K562 (cell line): ENCODE results near the gene CUTC. TPM values are rescaled to one million over a fixed set of nuclear protein-coding genes. Genes with fewer than 3 reads are reported as not detected.

ENCODE experiments used
- ATAC-seq: fragments of 200-7000 bp; cut with Tn5 transposase; 3 replicates; pipeline ENCODE4 v1.9.1; 2020; ENCODE audit warnings: moderate library complexity
- BruUV-seq: library from RNA; stranded (reverse); fragments of 400-500 nt; replicated peaks from 2 replicates; lab custom pipeline; 2021; lab: Mats Ljungman, UMichigan
- CTCF ChIA-PET: fragments of 300-600 bp; formaldehyde crosslinking; extraction: SDS; loops from one replicate; lab custom pipeline; 2021; ENCODE audit warnings: low intra/inter-chr PET ratio; lab: Yijun Ruan, JAX
- POLR2A ChIA-PET: fragments of 300-600, 350-650 bp; sonication (Branson Sonifier 250); formaldehyde crosslinking; extraction: SDS; loops from one replicate; lab custom pipeline; 2021; ENCODE audit warnings: antibody characterized with exemption, inconsistent platforms; lab: Yijun Ruan, JAX
- DNase-seq, 4 experiments: peaks; one replicate each; pipeline versions ENCODE4 v3.0.0 to v3.0.0-alpha.2; 2011 to 2018; ENCODE audit warnings: low spot score in 3 of 4, mixed read lengths in 3 of 4; ENCODE audit errors: extremely low read depth in 1 of 4
- FAIRE-seq: peaks from 2 replicates; lab custom pipeline; 2011; peaks lifted over from hg19 to GRCh38; lab: Jason Lieb, UNC
- H2AFZ ChIP-seq: 2 replicates; pipeline ENCODE4 v1.6.0; 2011; ENCODE audit warnings: low read depth, low read length, control low read depth, inconsistent platforms
- H3K27ac ChIP-seq: fragments of 200-600 bp; 3 replicates; pipeline ENCODE4 v1.8.0; 2011; ENCODE audit warnings: low read depth, mild to moderate bottlenecking, control low read depth, inconsistent platforms, low read length, moderate library complexity, mixed read lengths; ENCODE audit errors: extremely low read depth
- H3K27me3 ChIP-seq, 2 experiments: fragments of 300-600 bp in 1 of 2; 2 replicates in 1 of 2; 3 replicates in 1 of 2; pipeline versions ENCODE4 v1.6.0 to v1.8.0; 2011; ENCODE audit warnings: inconsistent platforms in 2 of 2, low read length in 2 of 2, mild to moderate bottlenecking in 1 of 2, mixed read lengths in 1 of 2, moderate library complexity in 1 of 2; ENCODE audit not compliant: control insufficient read depth in 2 of 2, insufficient read depth in 2 of 2
- H3K36me3 ChIP-seq: fragments of 300-600 bp; 3 replicates; pipeline ENCODE4 v1.8.0; 2011; ENCODE audit warnings: mild to moderate bottlenecking, low read length, inconsistent platforms; ENCODE audit not compliant: control insufficient read depth, insufficient read depth
- H3K4me1 ChIP-seq, 2 experiments: fragments of 200-600 bp in 1 of 2; replicated peaks in 1 of 2; 2 replicates in 1 of 2; 3 replicates in 1 of 2; pipeline versions ENCODE4 v1.5.1 to v1.8.0; 2011; ENCODE audit warnings: inconsistent platforms in 2 of 2, low read length in 2 of 2, mild to moderate bottlenecking in 1 of 2, mixed read lengths in 1 of 2, moderate library complexity in 1 of 2; ENCODE audit not compliant: control insufficient read depth in 2 of 2, insufficient read depth in 2 of 2
- H3K4me2 ChIP-seq: 2 replicates; pipeline ENCODE4 v1.6.1; 2011; ENCODE audit warnings: low read length, control low read depth, inconsistent platforms, mixed read lengths; ENCODE audit not compliant: insufficient read depth
- H3K4me3 ChIP-seq: fragments of 200-600 bp; sonication (generic), shearing (Covaris generic); 2 replicates; pipeline ENCODE4 v1.5.1; 2016; ENCODE audit warnings: control low read depth, inconsistent platforms
- H3K79me2 ChIP-seq: fragments of 200-600 bp; 3 replicates; pipeline ENCODE4 v1.8.0; 2011; ENCODE audit warnings: low read length, inconsistent platforms; ENCODE audit not compliant: control insufficient read depth, insufficient read depth
- H3K9ac ChIP-seq, 2 experiments: 2 replicates each; pipeline versions ENCODE4 v1.6.0 to v1.6.1; 2011; ENCODE audit warnings: low read depth in 2 of 2, low read length in 2 of 2, control low read depth in 1 of 2, inconsistent platforms in 1 of 2, mild to moderate bottlenecking in 1 of 2, mixed read lengths in 1 of 2; ENCODE audit not compliant: insufficient read depth in 1 of 2
- H3K9me1 ChIP-seq: one replicate; pipeline ENCODE4 v1.6.0; 2011; ENCODE audit warnings: inconsistent platforms, mild to moderate bottlenecking, low read length, moderate library complexity; ENCODE audit not compliant: control insufficient read depth, insufficient read depth
- H3K9me3 ChIP-seq: replicated peaks from 2 replicates; pipeline ENCODE4 v1.5.1; 2011; ENCODE audit warnings: low read depth, low read length, inconsistent platforms; ENCODE audit not compliant: control insufficient read depth, insufficient read depth
- H4K20me1 ChIP-seq: replicated peaks from 2 replicates; pipeline ENCODE4 v1.6.1; 2011; ENCODE audit warnings: low read length, inconsistent platforms, mixed read lengths; ENCODE audit not compliant: control insufficient read depth, insufficient read depth
- BMI1 ChIP-seq: fragments of 150-350 bp; IDR thresholded peaks from 2 replicates; pipeline ENCODE4 v1.6.1; 2014; ENCODE audit warnings: low read length
- CREB3L1 ChIP-seq: fragments of 450-650 bp; IDR thresholded peaks from 2 replicates; pipeline ENCODE4 v1.6.1; 2014; ENCODE audit warnings: low read depth, mild to moderate bottlenecking, moderate library complexity, borderline replicate concordance
- HNRNPUL1 ChIP-seq: fragments of 200-400 bp; formaldehyde crosslinking; IDR thresholded peaks from 2 replicates; pipeline ENCODE4 v1.6.1; 2017; ENCODE audit warnings: low read length
- MYNN ChIP-seq, 2 experiments: sonication (generic); formaldehyde crosslinking in 1 of 2; IDR thresholded peaks; 2 replicates each; pipeline versions ENCODE4 v1.5.0 to v1.6.1; 2016 to 2020; ENCODE audit warnings: antibody characterized with exemption in 1 of 2, missing genetic modification reagents in 1 of 2
- ZHX1 ChIP-seq: fragments of 150-350 bp; conservative IDR thresholded peaks from 2 replicates; pipeline ENCODE4 v1.6.1; 2014; ENCODE audit warnings: low read length
- WGBS: fragments of 100-300 bp; shearing (Covaris generic); methylation state at CpG from one replicate; pipeline ENCODE4 v1.1.6; 2016; ENCODE audit warnings: low coverage, mixed read lengths; ENCODE audit not compliant: insufficient coverage; ENCODE audit errors: missing lambda C conversion rate; 5-methylcytosine and 5-hydroxymethylcytosine counted together
- in situ Hi-C: fragments of 300-500 bp; cut with MboI; formaldehyde crosslinking; loops from 4 replicates; pipeline ENCODE4 v1.15.0; 2018; ENCODE audit warnings: inconsistent platforms, mixed read lengths
- intact Hi-C: fragments of 100-400 bp; cut with micrococcal nuclease; formaldehyde crosslinking; loops from 2 replicates; pipeline ENCODE4 v1.14.2; 2022
- polyA plus RNA-seq, 8 experiments: library from polyadenylated mRNA; depleted of rRNA in 4 of 8; stranded (reverse) in 5 of 8; unstranded in 3 of 8; fragments of >200 nt; fragmentation: Nextera tagmentation in 2 of 8; fragmentation: Illumina TruSeq in 1 of 8; extraction: Ambion mirVana in 2 of 8; extraction: Trizol in 1 of 8; gene quantifications; 2 replicates each; pipeline versions ENCODE4 v1.2.1 to v1.2.3, GENCODE V29; 2011 to 2014; ENCODE audit warnings: inconsistent platforms in 1 of 8, missing spikeins in 1 of 8
- total RNA-seq, 7 experiments: library from RNA; depleted of rRNA in 6 of 7; stranded (reverse); fragments of >200 nt in 6 of 7; fragmentation: Illumina TruSeq in 2 of 7; extraction: Trizol in 2 of 7; gene quantifications; 2 replicates each; pipeline versions ENCODE4 v1.2.1 to v1.2.3, GENCODE V29; 2011 to 2021; ENCODE audit warnings: low replicate concordance in 1 of 7
- TF ChIP-seq, protein P1 (sequence below): fragments of 450-650 bp; IDR thresholded peaks from 2 replicates; pipeline ENCODE4 v1.6.1; 2016; ENCODE audit warnings: missing biosample characterization, missing genetic modification characterization
- TF ChIP-seq, protein P2 (sequence below): fragments of 250-450 bp; sonication (Bioruptor Pico); IDR thresholded peaks from 2 replicates; pipeline ENCODE4 v1.5.0; 2022; ENCODE audit warnings: mild to moderate bottlenecking

CUTC gene
- total and polyA plus RNA-seq, 9 of the 15 experiments (the other 6 are each of a cell fraction or from before 2014, with no cell fraction given): 18.6 to 69.3 (median 32.3) TPM

GRCh38 chr10:99779335-99779734 lies 47.3 kb downstream of the CUTC start (continued):
- TF ChIP-seq CREB3L1 (no peak), MYNN (IDR thresholded peaks at IDR 0.05) (no peak), MYNN (CRISPR knock-in tag; IDR thresholded peaks at IDR 0.05) (no peak)

GRCh38 chr10:99781734-99782429 lies 49.8 kb downstream of the CUTC start:
- WGBS: 31% methylated on average over 5 of the region's 5 CpGs
- Histone ChIP-seq H3K27me3 (no peaks in the 10 kb centered on the region), H2AFZ (no peak overlapping the region), H3K27ac (no peak overlapping the region), H3K36me3 (no peaks in the 10 kb centered on the region), H3K4me2 (no peak overlapping the region), H3K9ac (no peak overlapping the region), H4K20me1 (no peaks in the 10 kb centered on the region), H3K9me3 (no peaks in the 10 kb centered on the region), H3K9me1 (no peaks in the 10 kb centered on the region), H3K79me2 (no peaks in the 10 kb centered on the region), H3K4me3 (no peak overlapping the region), H3K4me1 (peaks cover 6 to 12% of the 10 kb centered on the region in 2 experiments; a peak in 3 of 5 replicates)
- TF ChIP-seq, protein P1, sequence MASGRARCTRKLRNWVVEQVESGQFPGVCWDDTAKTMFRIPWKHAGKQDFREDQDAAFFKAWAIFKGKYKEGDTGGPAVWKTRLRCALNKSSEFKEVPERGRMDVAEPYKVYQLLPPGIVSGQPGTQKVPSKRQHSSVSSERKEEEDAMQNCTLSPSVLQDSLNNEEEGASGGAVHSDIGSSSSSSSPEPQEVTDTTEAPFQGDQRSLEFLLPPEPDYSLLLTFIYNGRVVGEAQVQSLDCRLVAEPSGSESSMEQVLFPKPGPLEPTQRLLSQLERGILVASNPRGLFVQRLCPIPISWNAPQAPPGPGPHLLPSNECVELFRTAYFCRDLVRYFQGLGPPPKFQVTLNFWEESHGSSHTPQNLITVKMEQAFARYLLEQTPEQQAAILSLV (tag): no peak
- TF ChIP-seq, protein P2, sequence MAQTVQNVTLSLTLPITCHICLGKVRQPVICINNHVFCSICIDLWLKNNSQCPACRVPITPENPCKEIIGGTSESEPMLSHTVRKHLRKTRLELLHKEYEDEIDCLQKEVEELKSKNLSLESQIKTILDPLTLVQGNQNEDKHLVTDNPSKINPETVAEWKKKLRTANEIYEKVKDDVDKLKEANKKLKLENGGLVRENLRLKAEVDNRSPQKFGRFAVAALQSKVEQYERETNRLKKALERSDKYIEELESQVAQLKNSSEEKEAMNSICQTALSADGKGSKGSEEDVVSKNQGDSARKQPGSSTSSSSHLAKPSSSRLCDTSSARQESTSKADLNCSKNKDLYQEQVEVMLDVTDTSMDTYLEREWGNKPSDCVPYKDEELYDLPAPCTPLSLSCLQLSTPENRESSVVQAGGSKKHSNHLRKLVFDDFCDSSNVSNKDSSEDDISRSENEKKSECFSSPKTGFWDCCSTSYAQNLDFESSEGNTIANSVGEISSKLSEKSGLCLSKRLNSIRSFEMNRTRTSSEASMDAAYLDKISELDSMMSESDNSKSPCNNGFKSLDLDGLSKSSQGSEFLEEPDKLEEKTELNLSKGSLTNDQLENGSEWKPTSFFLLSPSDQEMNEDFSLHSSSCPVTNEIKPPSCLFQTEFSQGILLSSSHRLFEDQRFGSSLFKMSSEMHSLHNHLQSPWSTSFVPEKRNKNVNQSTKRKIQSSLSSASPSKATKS (CRISPR knock-in tag): no peak
- TF ChIP-seq ZHX1: no peak
- no peak for TF ChIP-seq HNRNPUL1
- TF ChIP-seq BMI1: no peak
- intact Hi-C loops: no loop called here
- ChIA-PET POLR2A (no interaction called here), CTCF (interaction anchor here (0.6 kb wide), 1 partner anchor 161 kb away, joined by 3 read pairs; no protein-coding TSS in a partner anchor)
- ATAC-seq (no peak), DNase-seq (no peak), FAIRE-seq (no peak)
- in situ Hi-C loops: no loop called here
- no TSS peak for BruUV-seq
